Nephron progenitor cell (in vitro differentiated cells): ENCODE results near the gene THSD8.

Experiments
- DNase-seq: peaks from one replicate; pipeline ENCODE4 v3.0.0; 2021
- H3K27ac Mint-ChIP-seq: 2 replicates; pipeline ENCODE4 v1.8.0; 2021; ENCODE audit warnings: mild to moderate bottlenecking, moderate library complexity, mixed read lengths
- H3K27me3 Mint-ChIP-seq: 2 replicates; pipeline ENCODE4 v1.8.0; 2021; ENCODE audit warnings: mild to moderate bottlenecking, low read depth, mixed read lengths; ENCODE audit not compliant: poor library complexity
- H3K36me3 Mint-ChIP-seq: 2 replicates; pipeline ENCODE4 v1.8.0; 2021; ENCODE audit warnings: low read depth, mixed read lengths
- H3K4me1 Mint-ChIP-seq: 2 replicates; pipeline ENCODE4 v1.8.0; 2021; ENCODE audit warnings: mixed read lengths
- H3K4me3 Mint-ChIP-seq: 2 replicates; pipeline ENCODE4 v1.8.0; 2021; ENCODE audit warnings: mild to moderate bottlenecking, moderate library complexity, mixed read lengths
- H3K9me3 Mint-ChIP-seq: 2 replicates; pipeline ENCODE4 v1.8.0; 2021; ENCODE audit warnings: mild to moderate bottlenecking, moderate library complexity, mixed read lengths
- CTCF ChIP-seq: fragments of 200-600 bp; sonication (generic); IDR thresholded peaks from 2 replicates; pipeline ENCODE4 v1.5.0; 2021; ENCODE audit warnings: antibody characterized with exemption

THSD8 gene

DNA sequence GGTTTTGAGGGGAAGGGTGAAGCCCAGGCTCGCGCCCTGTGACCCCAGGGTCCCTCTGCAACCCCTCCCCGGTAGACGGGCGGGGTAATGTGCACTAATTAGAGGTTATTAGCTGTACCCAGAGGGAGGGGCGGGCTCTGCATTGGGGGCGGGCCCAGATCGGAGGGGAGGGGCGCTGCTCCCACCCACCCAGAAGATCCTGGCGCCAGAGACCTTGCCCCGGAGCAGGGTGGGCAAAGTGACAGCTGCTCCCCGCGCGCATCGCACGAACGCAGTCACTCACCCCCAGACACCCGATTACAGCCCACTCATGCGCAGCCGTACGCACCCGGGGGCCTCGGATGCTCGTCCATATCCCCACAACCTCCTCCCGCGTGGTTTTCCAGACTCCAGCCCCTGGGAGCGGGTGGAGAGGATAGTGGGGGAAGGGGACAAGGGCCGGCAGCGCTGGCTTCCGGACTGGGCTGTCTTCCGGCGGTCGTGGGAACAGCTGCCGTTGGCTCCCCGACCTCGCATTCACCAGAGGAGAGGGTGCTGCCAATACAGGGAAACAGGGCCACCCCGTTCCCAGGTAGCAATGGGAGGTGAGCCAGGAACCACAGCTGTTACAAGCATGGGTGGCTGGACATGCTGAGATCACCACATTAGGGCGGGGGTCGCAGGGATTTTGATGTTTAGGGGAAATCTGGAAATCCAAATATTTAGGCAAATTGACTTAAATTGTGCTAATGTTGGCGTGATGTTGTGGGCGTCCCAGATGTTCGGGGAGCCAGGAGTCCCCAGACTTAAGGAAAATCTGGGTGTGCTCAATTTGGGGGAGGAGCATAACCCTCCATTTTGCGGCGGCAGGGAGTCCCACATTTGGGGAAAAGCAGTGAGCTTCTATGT is 23.6 kb upstream of the THSD8 start:
- H3K27ac Mint-ChIP-seq = no peak overlapping the region
- peaks cover 6% of the 10 kb centered on the region for H3K27me3 Mint-ChIP-seq
- H3K9me3 Mint-ChIP-seq = no peaks in the 10 kb centered on the region
- peaks cover 29% of the 10 kb centered on the region for H3K4me1 Mint-ChIP-seq
- no peak for TF ChIP-seq CTCF
- H3K4me3 Mint-ChIP-seq = peak overlapping the region; percentile 85
- peak; percentile 54 for DNase-seq
- H3K36me3 Mint-ChIP-seq = no peaks in the 10 kb centered on the region

DNA sequence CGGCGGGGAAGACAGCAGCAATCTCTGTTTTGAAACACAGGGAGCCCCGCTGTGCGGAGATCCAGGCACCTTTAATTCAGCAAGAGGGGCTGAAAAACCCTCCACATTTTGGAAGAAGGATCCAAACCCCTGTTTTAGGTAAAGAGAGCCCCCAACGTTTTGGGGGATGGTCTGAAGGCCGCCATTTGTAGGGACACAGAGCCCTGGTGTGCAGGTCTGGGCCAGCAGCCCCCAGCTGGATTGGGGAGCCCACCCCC is 23.0 kb upstream of the THSD8 start:
- no peak for TF ChIP-seq CTCF
- no peaks in the 10 kb centered on the region for H3K9me3 Mint-ChIP-seq

DNA sequence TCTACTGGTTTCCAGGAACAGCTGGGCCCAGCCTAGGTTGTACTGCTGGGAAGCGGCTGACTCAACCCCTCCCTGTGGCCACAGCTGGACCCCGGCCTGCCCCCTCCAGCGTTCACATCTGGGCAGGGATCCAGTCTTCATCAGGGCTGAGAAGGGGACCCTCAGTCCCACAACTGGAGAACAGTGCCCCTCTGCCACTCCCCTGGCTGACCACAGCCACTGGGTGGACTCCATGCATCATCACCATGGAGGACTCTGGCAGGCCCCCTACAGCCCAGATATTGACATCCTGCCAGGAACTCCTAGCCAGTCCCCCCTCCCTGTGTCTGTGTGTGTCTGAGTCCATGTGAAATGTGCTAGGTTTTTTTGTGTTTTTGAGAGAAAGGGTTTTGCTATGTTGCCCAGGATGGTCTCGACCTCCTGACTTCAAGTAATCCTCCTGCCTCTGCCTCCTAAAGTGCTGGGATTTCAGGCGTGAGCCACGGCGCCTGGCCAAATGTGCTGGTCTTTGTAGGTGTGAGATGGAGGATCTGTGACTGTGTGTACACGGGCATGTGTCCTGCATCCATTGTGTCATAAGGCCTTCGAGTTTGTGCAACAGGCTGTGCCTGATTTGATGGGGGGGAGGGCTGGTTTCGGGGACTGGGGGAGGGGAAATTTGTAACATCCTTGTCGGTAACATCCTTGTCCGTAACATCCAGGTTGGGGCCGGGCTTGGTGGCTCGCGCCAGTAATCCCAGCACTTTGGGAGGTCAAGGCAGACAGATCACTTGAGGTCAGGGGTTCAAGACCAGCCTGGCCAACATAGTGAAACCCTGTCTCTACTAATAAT is 22.5 kb upstream of the THSD8 start:
- Mint-ChIP-seq H3K27me3 (peaks cover 4% of the 10 kb centered on the region), H3K4me1 (peaks cover 33% of the 10 kb centered on the region), H3K27ac (peak overlapping the region; percentile 53), H3K36me3 (no peaks in the 10 kb centered on the region), H3K9me3 (no peaks in the 10 kb centered on the region), H3K4me3 (peak overlapping the region; percentile 65)
- DNase-seq = no peak
- TF ChIP-seq CTCF = no peak

More for the DNA sequence above, 23.0 kb upstream of the THSD8 start:
- Mint-ChIP-seq H3K27ac (no peak overlapping the region), H3K27me3 (peaks cover 4% of the 10 kb centered on the region), H3K36me3 (no peaks in the 10 kb centered on the region), H3K4me1 (peaks cover 33% of the 10 kb centered on the region), H3K4me3 (peak overlapping the region; percentile 85)
- DNase-seq = no peak

DNA sequence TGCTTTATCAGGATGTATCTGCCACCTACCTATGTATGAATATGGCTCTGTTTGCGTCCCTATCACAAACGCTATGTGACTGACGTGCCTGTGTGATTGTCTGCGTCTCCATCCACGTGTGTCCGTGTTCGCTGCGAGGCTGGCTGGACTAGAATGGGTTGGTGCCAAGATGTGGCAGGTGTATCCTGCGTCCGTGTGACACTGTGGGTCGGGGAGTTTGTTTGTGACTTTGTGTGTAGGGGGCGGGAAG is 19.8 kb upstream of the THSD8 start:
- Mint-ChIP-seq H3K4me3 (peak overlapping the region; percentile 83), H3K27ac (peak overlapping the region; percentile 97), H3K36me3 (no peaks in the 10 kb centered on the region), H3K4me1 (peaks cover 30% of the 10 kb centered on the region), H3K9me3 (no peaks in the 10 kb centered on the region), H3K27me3 (no peaks in the 10 kb centered on the region)
- no peak for TF ChIP-seq CTCF
- no peak for DNase-seq

DNA sequence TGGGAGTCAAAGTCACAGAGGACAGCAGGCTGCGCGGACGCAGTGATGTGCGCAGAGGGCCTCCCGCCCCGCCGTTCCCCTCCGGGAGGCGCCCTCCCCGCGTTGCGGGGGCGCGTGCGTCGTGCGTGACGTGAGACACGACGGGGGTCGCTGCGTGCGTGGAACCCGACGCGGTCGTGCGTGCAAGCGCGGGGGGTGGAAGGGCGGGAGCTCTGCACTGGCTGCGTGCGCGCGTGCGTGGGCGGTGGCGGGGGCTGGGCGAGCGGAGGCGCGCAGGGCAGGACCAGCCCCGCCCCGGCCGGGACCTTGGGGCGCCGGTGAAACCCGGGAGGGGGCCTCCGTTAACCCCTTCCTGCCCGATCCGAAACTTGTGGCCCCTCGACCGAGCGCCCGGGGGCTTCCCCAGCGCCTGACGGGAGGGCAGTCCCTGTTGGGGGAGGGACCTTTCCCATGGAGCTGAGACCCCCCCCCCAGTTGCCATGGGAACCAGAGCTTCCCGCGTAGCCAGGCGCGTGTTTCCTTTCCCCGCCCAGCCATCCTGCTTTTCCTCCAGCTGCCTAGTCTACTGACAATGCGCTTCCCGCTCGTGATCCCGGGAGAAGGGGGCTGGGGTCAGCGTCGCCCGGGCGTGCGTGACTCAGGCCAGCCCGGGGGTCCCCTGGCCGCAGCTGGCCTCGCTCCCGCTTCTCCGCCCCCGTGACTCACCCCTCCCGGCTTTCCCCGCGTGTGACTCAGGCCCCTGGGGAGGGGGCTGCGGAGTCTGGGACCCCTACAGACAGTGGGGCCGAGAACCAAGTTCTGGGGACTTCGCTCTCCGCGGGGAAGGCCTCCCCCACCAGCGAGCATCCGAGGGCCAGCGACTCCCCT is 19.2 kb upstream of the THSD8 start:
- no peaks in the 10 kb centered on the region for H3K36me3 Mint-ChIP-seq
- no peak for TF ChIP-seq CTCF
- no peaks in the 10 kb centered on the region for H3K27me3 Mint-ChIP-seq
- H3K27ac Mint-ChIP-seq = no peak overlapping the region
- H3K4me3 Mint-ChIP-seq = peak overlapping the region; percentile 83
- DNase-seq = peak; percentile 79
- peaks cover 30% of the 10 kb centered on the region for H3K4me1 Mint-ChIP-seq
- no peaks in the 10 kb centered on the region for H3K9me3 Mint-ChIP-seq
